ENCODE data around the gene PTPRQ.

Gene PTPRQ

DNA sequence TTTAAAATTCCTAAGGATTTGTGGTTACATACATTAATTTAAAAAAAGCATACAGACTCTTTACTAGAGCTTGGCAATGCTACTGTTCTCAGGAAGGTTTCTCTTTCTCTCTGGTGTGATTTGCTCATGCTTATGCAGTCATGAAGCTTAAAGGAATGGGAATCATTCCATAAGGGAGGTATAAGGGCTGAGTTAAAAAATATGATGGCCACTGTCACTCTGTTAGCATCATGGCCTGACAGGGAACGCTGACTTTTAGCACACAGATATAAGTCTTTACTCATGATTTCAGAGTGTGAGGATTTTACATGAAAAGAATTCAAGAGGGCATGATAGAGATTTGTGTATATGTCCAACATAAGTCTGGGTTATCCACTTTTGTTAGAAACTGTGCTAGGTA lies 276.5 kb downstream of the PTPRQ start:
- ATAC-seq (ENCODE audit: insufficient read depth, low read depth), result no peak
- TF ChIP-seq CTCF (IDR thresholded peaks at IDR 0.05; ENCODE audit: borderline replicate concordance, extremely low read depth, low read length, poor library complexity, severe bottlenecking), result no peak
- TF ChIP-seq EZH2 (IDR thresholded peaks at IDR 0.05; ENCODE audit: borderline replicate concordance, low read depth, low read length, severe bottlenecking), result no peak
- DNase-seq, result no peak
- Histone ChIP-seq H3K9me3 (ENCODE audit: insufficient read depth, low read length, severe bottlenecking) (no peaks in the 10 kb centered on the region), H2AFZ (ENCODE audit: low read depth, low read length) (no peak overlapping the region), H3K4me2 (ENCODE audit: insufficient read depth, low read length) (no peak overlapping the region), H3K4me1 (ENCODE audit: insufficient read depth, low read length) (no peaks in the 10 kb centered on the region), H3K9ac (ENCODE audit: low read depth, low read length) (no peak overlapping the region), H3K27ac (ENCODE audit: low read length) (no peak overlapping the region), H3K79me2 (ENCODE audit: insufficient read depth, low read length) (no peaks in the 10 kb centered on the region), H4K20me1 (ENCODE audit: insufficient read depth, low read length) (no peaks in the 10 kb centered on the region), H3K4me3 (ENCODE audit: low read depth in 1 of 2, low read length in 2 of 2) (no peak overlapping the region), H3K36me3 (ENCODE audit: insufficient read depth, low read length) (no peaks in the 10 kb centered on the region), H3K27me3 (ENCODE audit: insufficient read depth, low read length, poor library complexity) (no peaks in the 10 kb centered on the region)

DNA sequence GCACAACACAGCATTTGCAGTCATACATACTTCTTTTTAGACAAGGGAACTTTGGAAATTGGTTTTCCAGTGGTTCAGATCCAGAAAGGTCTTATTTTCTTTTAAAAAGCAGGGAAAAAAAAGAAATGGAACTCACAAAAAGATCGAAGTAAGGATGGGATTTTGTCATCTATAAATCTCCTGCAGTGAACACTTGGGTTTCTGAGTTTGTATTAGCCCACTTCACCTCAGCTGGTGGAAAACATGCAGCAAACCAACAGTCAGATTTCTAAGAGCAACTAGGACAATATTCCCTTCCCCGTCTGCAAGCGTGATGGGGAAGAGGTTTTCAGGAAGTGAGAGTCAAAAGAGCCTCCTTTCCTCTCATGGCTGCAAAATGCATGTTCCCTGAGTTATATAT lies 277.3 kb downstream of the PTPRQ start:
- Histone ChIP-seq H4K20me1 (ENCODE audit: insufficient read depth, low read length) (no peaks in the 10 kb centered on the region), H3K36me3 (ENCODE audit: insufficient read depth, low read length) (no peaks in the 10 kb centered on the region), H3K27me3 (ENCODE audit: insufficient read depth, low read length, poor library complexity) (no peaks in the 10 kb centered on the region)

More for the DNA sequence above, 277.3 kb downstream of the PTPRQ start:
- no peak overlapping the region for H3K4me2 ChIP-seq (ENCODE audit: insufficient read depth, low read length)
- ATAC-seq (ENCODE audit: insufficient read depth, low read depth), result no peak
- H3K4me1 ChIP-seq (ENCODE audit: insufficient read depth, low read length), result no peaks in the 10 kb centered on the region
- no peak overlapping the region for H2AFZ ChIP-seq (ENCODE audit: low read depth, low read length)
- no peak overlapping the region for H3K9ac ChIP-seq (ENCODE audit: low read depth, low read length)
- H3K9me3 ChIP-seq (ENCODE audit: insufficient read depth, low read length, severe bottlenecking), result no peaks in the 10 kb centered on the region
- TF ChIP-seq EZH2 (IDR thresholded peaks at IDR 0.05; ENCODE audit: borderline replicate concordance, low read depth, low read length, severe bottlenecking) (no peak), CTCF (IDR thresholded peaks at IDR 0.05; ENCODE audit: borderline replicate concordance, extremely low read depth, low read length, poor library complexity, severe bottlenecking) (no peak)
- no peak overlapping the region for H3K27ac ChIP-seq (ENCODE audit: low read length)
- no peaks in the 10 kb centered on the region for H3K79me2 ChIP-seq (ENCODE audit: insufficient read depth, low read length)
- no peak overlapping the region for H3K4me3 ChIP-seq (ENCODE audit: low read depth in 1 of 2, low read length in 2 of 2)
- no peak for DNase-seq

All from DND-41 (cell line).